HG03565 (cell line): ENCODE measurements around the gene KRT7.

Experiments used
- ATAC-seq: cut with Tn5 transposase; IDR thresholded peaks from one replicate; pipeline ENCODE4 v1.9.1; 2021; ENCODE audit warnings: mild to moderate bottlenecking, moderate library complexity; ENCODE audit not compliant: unreplicated experiment

KRT7 gene

DNA sequence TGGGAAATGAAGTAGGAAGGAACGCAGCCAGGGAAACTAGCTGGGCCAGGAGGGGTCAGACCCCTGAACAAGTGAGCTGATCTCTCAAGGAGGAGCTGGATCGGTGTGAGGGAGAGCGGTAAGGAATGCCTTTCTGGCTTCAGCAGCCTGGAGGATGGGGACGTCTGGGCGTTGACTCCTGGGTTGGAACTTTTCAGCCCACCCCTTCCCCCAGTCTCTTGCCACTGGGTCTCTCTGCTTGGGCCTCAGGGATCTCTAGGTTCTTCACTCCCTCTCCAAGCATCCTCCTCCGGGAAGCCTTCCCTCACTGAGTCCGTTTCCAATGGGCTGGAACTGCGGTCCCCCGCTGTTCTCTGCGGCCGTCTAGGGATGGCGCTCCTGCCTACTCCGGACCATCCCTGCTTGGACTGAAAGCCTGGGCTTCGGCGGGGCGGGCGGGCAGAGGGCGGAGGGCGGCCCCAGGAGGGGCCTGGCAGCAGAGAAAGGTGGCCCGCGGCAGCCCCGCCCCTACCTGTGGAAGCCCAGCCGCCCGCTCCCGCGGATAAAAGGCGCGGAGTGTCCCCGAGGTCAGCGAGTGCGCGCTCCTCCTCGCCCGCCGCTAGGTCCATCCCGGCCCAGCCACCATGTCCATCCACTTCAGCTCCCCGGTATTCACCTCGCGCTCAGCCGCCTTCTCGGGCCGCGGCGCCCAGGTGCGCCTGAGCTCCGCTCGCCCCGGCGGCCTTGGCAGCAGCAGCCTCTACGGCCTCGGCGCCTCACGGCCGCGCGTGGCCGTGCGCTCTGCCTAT lies at the start of gene KRT7:
TSS of gene KRT7 (plus strand) at position 570 of the 788 bp plus-strand sequence. CDS start at position 624, 54 bp downstream.
- no peak for ATAC-seq

DNA sequence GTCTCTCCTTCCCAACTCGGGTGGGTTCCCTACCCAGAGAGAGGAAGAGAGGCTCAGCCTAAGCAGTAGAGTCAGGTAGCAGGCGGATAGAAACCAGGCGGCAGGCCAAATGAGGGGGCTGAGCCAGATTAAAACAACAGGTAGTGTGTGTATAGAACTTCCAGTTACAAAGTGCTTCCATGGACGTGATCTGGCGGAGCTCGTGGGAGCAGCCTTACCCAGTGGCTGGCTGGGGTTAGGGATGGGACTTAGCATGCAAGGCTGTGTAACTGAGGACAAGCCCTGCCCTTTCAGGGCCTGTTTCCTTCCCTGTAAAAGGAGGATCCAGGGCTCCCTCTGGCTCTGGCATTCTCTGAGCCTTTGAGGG lies 49.5 kb upstream of the KRT7 start:
- no peak for ATAC-seq

DNA sequence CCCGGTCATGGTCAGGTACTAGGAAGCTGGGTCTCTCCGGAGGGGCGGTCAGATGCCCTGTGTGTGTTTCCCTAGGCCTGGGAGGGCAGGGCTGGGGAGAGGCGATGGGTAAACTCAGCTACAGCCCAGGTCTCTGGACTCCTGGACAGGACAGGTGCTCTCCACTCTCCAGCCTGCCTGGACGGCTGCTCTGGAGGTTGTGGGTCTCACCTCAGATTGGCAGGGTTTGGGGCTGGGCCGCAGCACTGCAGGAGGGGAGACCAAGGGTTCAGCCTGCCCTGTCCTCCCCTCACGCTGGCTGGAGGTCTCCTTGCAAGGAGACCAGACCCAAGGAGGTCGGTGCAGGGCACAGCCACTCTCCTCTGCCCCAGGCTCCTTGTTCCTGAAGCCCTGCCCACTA lies 49.1 kb upstream of the KRT7 start:
- ATAC-seq, result no peak

DNA sequence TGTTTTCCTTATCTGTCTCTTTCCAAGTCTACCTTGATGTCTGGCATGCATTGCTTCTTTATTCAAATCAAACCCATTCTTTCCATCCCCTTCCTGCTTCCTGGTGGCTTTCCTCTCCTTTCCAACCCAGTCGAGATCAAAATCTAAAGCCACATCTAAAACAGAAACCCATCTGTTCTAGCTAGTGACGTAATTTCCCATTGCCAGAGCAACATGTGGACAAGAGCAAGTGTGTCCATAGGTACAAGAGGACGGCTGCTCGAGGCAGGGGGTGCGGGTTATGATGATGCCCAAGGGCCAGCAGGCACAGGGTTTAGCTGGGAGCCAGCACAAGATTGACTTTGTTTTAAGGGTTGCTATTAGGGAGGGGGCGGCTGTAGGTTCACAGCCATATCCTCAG lies 48.2 kb upstream of the KRT7 start:
- no peak for ATAC-seq

DNA sequence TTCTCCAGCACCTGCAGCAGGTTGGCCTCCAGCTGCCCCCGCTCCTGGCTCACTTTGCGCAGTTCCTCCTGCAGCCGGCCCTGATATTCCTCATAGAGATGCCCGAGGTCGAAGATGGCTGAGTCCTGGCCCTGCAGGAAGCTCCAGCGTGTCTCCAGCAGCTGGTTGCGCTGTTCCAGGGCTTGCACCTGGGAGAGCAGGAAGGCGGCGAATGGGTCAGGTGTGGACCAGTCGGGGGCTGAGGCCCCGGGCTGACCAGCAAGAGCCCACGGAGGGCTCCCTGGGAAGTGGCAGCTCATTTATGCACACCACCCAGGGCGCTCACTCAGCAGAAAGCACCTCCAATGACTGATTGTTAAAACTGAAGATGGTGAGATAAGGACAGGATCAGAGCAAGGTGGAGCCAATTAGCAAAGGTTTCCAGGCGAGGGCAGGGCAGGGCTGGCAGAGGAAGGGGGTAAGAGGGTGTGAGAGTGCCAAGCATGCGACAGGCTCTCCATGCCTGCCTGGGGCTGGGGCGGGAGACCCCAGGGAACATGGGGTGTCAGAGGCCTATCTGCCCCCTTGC lies 47.6 kb upstream of the KRT7 start:
- ATAC-seq, result no peak

DNA sequence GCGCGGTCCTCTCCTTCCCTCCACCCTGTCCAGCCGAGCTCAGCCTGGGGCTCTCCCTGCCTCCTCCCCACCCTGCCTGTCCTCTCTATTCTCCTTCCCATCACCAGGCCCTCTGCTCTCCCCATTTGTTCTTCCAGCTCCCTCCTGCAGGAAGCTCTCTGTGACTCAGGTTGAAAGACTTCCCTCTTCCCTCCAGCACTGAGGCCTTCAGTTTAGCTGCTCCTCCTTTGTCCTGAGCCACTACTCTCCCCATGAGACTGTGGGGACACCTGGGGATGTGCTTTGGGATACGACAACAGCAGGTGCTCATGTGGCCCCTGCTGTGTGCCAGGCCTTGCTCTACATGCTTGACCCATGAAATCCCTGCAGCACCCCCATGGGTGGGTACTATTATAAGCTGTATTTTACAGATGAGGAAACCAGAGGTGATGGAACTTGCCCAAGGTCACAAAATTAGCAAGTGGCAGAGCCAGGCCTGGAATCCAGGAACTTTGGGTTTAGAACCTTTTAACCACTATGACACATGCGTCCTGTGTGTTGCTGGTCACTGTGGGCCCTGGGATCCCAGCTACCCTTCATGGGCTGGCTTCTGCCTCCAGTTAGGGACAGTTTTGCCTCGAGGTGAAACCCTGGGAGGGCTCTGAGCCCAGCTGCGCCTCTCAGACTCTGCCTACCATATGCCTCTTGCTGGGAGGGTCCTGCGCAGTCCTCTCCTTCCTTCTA lies 46.8 kb upstream of the KRT7 start:
- no peak for ATAC-seq

DNA sequence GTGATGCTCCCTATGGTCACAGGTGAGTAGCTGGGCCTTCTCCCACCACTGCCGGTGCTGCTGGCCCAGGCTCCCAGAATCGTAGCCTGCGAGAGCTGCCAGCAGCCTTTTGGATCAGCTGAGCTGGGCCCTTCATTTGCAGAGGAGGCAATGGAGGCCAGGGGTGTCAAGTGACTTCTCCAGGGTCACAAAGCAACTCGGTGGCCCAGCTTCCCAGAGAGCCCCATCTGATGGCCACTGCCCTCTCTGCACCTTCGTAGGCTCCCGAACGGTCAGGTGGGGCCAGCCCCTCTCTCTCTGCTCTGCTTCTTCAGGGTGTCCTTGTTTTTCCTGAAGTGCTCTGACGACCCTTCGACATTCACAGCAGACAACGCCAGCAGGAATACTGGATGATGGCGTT lies 45.8 kb upstream of the KRT7 start:
- no peak for ATAC-seq

DNA sequence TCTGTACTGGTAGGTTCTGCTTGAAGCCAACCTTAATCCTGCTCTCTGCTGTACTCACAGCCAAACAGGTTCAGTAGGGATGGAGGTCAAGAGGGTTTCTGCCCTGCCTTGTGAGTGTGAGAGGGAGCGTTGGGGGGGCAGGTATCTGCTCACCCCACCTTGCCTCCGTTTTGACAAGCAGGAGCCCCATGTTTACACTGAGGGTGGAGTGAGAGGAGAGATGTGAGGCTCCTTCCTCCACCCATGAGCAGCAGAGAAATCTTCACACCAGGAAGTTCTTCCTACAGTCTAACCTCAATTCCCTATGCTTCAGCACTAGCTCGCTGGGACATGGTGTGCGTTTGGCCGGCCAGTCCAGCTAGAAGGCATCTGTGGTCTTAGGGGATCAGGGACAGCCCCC lies 45.4 kb upstream of the KRT7 start:
- no peak for ATAC-seq

DNA sequence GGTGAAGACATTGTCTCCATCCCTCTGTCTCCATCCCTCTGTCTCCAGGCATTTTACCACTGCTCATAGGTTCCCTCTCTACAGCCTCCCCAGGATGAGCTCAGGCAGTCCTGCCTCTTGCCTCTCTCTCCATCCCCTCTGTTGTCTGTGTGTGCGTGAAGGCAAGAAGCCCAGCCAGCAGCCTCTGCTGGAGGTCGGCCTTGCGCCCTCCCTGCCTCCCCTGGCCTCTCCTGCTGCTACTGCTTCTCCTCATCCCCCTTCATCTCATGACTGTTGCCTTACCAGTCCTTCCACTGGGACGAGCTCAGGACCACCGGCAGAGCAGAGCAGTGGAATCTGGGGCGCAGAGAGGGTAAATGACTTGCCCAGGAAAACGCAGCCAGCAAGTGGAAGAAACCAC lies 44.4 kb upstream of the KRT7 start:
- ATAC-seq, result no peak

DNA sequence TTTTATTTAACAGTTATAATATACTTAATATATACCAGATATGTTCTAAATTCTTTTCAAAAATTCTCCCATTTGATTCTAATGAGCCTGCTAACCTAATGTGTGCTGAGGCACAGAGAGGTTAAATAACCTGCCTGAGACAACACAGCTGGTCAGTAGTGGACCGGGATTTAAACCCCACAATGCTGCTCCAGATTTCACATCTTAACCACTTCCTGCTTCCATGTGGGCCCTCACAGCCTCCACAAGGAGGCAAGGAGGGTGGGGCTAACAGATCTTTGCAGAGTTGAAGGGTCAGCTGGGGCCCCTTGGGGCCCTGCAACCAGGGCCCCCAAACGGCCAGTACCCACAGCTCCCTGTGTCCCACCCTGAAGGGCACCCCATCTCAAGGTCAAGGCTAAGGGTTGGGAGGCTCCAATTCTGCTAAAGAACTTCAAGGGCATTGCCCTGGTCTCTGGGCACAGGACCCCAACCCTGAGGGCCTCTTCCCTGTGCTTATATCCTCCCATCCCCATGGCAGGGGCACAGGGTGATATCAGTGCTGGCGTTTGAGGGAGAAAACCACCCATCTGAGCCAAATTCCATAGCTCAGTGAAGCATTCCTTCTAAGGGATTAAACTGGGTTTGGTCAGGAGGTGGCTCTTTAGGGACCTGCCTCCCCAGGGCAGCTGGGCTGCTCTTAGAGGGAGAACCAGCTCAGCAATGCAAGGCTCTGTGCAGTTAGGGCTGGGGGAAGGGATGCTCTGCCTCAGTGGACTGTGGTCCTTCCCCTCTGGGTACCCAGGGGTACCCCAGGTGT lies 43.5 kb upstream of the KRT7 start:
- no peak for ATAC-seq

DNA sequence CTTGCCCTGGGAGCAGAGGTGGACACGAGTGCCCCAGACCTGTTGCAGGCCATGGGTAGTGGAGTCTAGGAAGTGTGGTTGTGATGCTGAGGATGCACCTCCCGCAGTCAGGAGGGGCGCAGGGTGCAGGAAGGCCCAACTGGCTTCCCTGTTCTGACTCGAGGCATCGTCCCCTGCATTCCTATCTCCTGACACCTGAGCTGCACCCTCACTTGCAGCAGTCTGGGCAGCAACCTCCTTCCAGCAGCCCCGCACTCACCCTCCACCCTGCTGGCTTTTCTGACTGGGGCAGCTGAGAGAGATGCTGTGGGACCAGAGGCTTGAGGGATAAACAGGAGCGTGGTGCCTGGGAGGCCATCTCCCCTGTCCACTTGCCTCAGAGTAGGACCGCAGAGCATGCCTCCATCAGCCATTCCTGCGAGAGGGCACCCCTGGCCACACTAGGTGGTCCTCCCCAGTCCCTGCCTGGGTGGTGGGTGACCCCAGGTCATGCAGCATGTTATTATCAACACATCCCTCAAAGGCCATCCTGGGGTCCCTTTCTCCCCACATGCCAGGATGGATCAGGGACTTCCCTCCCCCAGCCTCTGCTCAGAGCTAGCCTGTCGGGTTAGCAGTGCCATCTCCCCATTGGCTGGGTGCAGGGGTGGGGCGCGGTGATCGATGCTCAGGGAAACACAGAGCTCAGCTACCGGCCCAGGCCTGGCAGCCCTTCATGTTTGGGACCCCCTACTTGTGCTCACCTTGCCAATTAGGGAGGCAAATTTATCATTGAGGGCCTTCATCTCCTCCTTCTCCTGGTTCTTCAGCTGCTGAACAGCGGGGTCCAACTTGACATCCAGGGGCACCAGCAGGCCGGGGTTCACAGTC lies 41.9 kb upstream of the KRT7 start:
- ATAC-seq, result no peak

DNA sequence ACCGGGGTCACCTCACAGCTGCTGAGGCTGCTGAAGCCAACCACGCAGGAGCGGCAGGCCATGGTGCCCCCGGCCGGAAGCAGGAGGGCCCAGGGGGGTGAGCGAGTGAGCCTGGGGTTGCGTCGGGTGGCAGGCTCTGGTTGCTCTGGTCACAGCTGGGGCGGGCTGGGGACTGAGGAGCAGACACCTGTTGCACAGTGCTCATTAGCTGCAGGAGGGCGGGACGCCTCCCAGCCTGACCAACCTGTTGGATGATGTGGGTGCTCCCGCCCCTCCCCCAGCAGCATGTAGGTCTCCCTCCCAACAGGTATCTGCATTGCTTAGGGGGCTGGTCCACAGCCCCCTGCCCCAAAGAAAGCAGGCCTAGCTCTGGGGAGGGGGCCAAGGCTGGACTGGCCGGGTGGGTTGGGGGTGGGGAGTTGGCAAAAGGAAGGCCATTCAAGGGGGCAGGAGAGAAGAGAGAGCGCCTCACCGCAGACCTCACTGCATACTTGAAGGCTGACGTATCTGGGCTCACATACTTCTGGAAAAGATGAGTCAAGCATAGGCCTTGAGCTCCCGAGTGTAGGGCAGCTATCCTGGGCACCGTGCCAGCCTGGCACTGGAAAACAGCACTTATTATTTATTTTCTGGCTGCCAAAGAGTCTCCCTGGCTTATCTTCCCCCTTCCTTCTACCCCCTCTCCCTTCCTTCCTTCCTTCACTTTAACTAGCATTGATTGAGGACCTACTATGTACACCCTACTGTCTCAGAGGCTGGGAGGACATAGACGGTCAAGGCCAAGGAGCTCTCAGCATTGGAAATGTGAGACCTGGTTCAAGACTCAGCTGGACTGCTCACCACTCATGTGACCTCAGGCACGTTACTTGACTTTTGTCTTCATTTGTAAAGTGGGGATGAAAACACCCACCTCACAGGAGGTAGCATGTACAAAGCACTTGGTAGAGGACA lies 40.9 kb upstream of the KRT7 start, which contains the start of gene KRT80:
TSS of gene KRT80 (minus strand) at position 174 of the 951 bp plus-strand sequence. CDS start at position 62, 112 bp downstream.
- ATAC-seq, result no peak

DNA sequence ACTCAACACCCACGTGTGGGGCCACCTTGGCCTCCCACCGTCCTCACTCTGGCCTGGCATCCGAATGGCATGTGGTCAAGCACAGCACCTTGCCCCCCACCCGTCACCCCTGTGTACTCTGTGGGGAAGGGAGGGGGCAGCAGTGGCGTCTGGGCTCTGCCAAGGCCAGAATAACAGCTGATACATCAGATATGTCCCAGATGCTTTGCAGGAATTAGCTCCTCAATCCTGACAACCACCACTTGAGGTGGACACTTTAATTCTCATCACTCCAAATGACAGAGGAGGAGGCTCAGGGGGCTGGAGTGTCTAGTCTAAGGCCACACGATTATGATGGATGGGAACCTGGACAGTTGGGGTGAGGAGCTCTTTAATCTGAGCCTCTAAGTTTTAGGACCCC lies 39.5 kb upstream of the KRT7 start:
- no peak for ATAC-seq

DNA sequence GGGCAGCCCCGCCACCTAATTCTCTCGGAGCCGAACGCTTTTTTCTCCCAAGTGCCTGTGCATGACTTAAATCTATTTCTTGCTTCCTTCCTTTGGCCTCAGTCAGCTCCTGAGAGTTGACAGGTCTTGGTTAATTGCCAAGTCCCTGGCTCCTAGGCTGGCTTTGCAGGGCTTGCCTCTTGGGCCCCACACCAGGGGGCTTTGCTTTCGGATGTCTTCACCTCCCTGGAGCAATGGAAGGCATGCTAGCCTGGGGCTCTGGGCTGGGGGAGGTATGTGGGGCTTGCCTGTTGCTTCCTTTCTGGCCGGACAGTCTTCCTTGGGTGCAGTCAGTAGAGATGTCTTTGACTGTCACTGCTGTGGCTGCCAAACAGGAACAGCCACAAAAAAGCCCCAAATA lies 39.1 kb upstream of the KRT7 start:
- ATAC-seq, result no peak

DNA sequence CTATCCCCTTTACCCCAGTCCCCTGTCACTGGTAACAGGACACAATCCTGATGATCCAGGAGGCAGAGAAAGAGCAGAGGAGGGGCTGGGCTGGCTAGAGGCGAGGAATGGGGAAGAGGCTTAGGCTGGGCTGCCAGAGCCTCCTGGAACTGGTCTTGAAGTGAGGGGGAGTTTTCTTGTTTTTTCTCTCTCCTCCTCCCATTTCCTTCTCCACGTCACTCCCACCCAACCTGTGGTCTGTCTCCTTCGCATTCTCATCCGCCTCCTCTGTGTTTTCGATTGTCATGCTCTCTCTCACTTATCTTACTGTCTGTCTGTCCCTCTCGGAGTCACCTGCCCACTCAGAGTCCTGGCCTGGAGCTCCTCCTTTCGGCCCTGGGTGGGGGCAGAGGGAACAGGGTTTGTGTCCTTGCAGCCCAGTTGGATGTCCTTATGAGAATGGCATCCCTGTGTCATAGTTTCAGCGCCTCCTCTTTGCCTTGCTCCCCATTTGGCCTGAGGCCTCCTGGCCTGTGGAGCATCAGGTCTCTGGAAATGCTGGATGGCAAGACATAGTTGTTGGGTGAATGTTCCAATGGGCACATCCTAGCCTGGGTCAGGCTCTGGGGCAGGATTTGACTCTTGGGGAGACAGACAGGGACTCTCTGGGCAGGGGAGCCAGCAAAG lies 37.8 kb upstream of the KRT7 start:
- ATAC-seq, result no peak

DNA sequence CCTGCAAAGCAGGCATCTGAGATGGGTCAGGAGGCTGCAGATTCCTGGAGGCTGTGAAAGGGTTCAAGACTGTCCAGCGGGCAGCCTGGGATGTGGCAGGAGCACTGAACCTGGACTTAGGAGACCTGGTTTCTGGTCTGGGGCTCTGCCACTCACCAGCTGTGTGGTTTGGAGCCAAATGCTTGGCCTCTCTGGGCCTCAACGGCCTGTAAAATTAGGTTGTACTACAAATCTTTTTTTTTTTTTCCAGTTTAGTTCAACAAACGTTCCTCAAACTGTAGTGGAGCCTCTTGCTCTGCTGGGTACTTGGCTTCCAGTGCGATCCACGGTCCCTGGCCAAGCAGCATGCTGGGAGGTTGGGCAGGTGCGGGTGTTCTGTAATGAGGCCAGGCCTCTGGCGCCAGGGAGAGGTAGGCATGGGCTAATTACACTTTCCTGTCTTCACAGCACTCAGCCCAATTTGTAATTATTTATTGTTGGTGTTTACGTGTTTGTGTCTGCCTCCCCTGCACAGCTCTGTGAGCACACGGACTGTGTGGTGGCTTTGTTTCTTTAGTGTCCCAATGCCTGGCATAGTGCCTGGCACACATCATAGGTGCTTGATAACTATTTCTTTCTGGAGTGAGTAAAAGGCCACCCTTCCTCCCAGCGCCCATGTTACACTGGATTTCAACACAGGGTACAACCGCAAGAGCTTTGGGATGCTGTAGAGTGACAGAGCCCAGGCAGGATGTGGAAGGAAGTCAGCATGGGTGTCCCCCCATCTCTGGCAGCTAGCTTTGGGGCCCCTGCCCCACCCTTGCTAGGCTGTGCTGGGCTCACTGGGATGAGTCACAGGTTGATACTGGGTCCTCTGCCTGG lies 35.4 kb upstream of the KRT7 start:
- no peak for ATAC-seq

DNA sequence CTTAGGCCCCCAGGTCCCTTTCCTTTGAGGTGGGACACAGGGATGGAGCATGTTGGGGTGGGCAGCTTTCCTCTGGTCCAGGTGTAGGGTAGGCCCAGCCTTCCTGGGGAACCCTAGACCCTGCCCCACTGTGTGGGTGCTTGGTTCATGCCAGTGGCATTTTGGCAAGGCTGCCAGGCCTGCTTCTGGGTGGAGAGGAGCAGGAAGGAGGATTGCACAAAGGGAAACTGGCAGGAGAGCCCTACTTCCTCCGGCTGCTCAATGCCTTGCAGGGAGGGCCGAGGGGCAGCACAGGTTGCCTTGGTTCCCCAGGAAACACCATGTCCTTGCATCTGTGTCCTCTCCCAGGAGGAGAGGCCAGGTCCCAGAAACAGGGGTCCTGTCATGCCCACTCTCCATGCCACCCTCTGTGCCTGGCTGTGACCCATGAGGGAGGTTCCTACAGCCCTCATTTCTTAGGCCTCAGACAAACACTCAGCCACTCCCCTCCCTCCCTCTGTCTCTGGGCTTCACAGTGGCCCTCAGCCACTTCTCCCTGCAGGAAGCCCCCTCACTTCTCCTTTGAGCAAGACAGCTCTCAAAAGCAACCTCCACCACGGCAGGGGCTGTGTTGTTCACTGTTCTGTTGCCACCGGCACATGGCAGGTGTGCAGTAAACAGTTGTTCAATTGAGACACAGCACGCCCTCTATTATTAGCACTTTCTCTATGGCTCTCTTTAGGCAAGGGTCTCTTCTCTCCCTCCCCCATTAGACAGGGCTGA lies 34.4 kb upstream of the KRT7 start:
- ATAC-seq, result no peak
